Prostate gland (tissue), 2 donors: Measurements from ENCODE around the gene GPR68. TPM values are rescaled to one million over a fixed set of nuclear protein-coding genes. Genes with fewer than 3 reads are reported as not detected.

Experiments used
- DNase-seq: peaks from one replicate; pipeline ENCODE4 v3.0.0-alpha.2; 2019; ENCODE audit warnings: low spot score
- H3K27ac ChIP-seq, 2 donors: fragments of 200-600 bp; sonication (generic); 2 replicates each; pipeline ENCODE4 v1.5.1; 2017 to 2019
- H3K27me3 ChIP-seq: fragments of 200-600 bp; sonication (generic); replicated peaks from 2 replicates; pipeline ENCODE4 v1.5.1; 2019; ENCODE audit not compliant: insufficient read depth
- H3K36me3 ChIP-seq, 2 donors: fragments of 200-600 bp; sonication (generic); 1 replicate in 1 of 2; 2 replicates in 1 of 2; pipeline versions ENCODE4 v1.5.1 to v1.8.1; 2017 to 2019
- H3K4me1 ChIP-seq: fragments of 200-600 bp; sonication (generic); replicated peaks from 2 replicates; pipeline ENCODE4 v1.5.1; 2019
- H3K4me3 ChIP-seq, 2 donors: fragments of 200-600 bp; sonication (generic); 2 replicates each; pipeline ENCODE4 v1.5.1; 2017 to 2019
- H3K9me3 ChIP-seq: fragments of 200-600 bp; sonication (generic); 2 replicates; pipeline ENCODE4 v1.5.1; 2017
- POLR2A ChIP-seq: fragments of 450-650 bp; IDR thresholded peaks from one replicate; pipeline ENCODE4 v1.6.1; 2016; ENCODE audit warnings: antibody characterized with exemption, mild to moderate bottlenecking
- POLR2AphosphoS5 ChIP-seq: sonication (generic); formaldehyde crosslinking; IDR thresholded peaks from one replicate; pipeline ENCODE4 v1.6.1; 2017; ENCODE audit warnings: antibody characterized with exemption
- WGBS: methylation state at CpG from one replicate; pipeline ENCODE4 v1.1.5; 2018; 5-methylcytosine and 5-hydroxymethylcytosine counted together
- intact Hi-C: fragments of 100-400 bp; cut with DNase I; formaldehyde crosslinking; loops from one replicate; pipeline ENCODE4 v1.14.2; 2022
- total RNA-seq, 2 donors: library from RNA; depleted of rRNA; stranded (reverse); fragments of >200 nt; gene quantifications; one replicate each; pipeline ENCODE4 v1.1.0, GENCODE V29; 2016
- TF ChIP-seq, protein P1 (sequence below), 4 experiments: fragments of 200-600 bp in 2 of 4; fragments of 450-650 bp in 2 of 4; sonication (generic) in 2 of 4; IDR thresholded peaks; 1 replicate in 3 of 4; 2 replicates in 1 of 4; pipeline ENCODE4 v1.5.1; 2016 to 2019; ENCODE audit warnings: antibody characterized with exemption in 4 of 4, mild to moderate bottlenecking in 2 of 4, moderate library complexity in 2 of 4

The GPR68 gene
- total RNA-seq, 2 donors from 2014 or later: 0.87 to 3.0 TPM

DNA sequence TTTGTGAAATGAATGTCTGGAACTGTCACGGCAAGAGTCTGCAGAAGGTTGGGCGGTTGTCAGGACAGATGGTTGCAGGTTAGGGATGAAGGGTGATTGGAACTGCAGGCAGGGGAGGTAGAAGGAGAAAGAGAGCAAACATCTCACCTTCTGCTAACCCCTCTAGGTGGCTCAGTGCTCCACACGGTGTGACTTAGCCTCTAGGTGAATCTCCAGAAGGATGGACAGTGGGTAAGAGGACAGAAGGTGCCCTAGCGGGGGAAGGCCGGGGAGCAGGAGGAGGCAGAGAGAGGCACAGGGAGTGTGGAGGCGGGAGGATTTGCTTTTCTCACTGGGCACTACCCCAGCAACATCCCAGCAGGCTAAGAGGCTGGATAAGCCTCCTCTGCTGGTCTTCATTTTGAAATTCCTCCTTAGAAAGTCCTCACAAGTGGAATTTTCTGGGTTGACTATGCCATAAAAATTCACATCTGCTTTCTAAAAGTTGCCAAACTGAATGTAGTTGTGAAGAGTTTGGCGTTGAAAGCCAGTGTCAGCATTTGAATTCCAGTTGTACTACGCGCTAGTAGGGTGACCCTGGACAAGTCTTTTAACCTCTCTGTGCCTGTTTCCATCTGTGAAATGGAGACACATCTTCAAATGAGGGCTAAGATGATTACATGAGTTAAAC is 10.7 kb upstream of the GPR68 start:
- no peak overlapping the region for H3K27ac ChIP-seq
- no peak overlapping the region for H3K4me3 ChIP-seq
- intact Hi-C loops: no loop called here
- TF ChIP-seq POLR2AphosphoS5 (no peak), POLR2A (no peak)
- TF ChIP-seq, protein P1, sequence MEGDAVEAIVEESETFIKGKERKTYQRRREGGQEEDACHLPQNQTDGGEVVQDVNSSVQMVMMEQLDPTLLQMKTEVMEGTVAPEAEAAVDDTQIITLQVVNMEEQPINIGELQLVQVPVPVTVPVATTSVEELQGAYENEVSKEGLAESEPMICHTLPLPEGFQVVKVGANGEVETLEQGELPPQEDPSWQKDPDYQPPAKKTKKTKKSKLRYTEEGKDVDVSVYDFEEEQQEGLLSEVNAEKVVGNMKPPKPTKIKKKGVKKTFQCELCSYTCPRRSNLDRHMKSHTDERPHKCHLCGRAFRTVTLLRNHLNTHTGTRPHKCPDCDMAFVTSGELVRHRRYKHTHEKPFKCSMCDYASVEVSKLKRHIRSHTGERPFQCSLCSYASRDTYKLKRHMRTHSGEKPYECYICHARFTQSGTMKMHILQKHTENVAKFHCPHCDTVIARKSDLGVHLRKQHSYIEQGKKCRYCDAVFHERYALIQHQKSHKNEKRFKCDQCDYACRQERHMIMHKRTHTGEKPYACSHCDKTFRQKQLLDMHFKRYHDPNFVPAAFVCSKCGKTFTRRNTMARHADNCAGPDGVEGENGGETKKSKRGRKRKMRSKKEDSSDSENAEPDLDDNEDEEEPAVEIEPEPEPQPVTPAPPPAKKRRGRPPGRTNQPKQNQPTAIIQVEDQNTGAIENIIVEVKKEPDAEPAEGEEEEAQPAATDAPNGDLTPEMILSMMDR (IDR thresholded peaks at IDR 0.05): no peak
- 81% methylated on average over 9 of the region's 9 CpGs for WGBS
- H3K27me3 ChIP-seq: no peaks in the 10 kb centered on the region
- H3K9me3 ChIP-seq: no peaks in the 10 kb centered on the region
- no peaks in the 10 kb centered on the region for H3K36me3 ChIP-seq
- H3K4me1 ChIP-seq: no peaks in the 10 kb centered on the region
- no peak for DNase-seq

DNA sequence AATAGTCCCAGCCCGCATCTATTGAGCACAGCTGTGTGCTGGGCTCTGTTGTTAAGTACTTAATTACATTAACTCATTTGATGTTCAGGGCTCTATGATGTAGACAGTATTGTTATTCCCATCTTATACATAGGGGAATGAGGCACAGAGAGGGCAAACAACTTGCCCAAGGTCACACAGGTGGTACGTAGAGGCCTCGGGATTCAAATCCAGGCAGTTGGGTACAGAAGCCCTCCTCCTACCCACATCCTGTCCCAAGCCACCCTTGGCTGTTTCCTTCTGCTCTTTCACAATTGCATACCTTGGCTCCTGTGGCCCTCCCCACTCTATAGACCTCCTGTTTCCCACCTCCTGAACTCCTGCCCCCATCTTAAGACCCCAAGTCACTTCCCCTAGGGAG is 10.0 kb upstream of the GPR68 start:
- Histone ChIP-seq H3K4me1 (no peaks in the 10 kb centered on the region), H3K27ac (no peak overlapping the region), H3K4me3 (no peak overlapping the region), H3K36me3 (no peaks in the 10 kb centered on the region), H3K27me3 (no peaks in the 10 kb centered on the region), H3K9me3 (no peaks in the 10 kb centered on the region)
- no peak for DNase-seq
- WGBS: 93% methylated on average over 3 of the region's 3 CpGs
- TF ChIP-seq POLR2AphosphoS5 (no peak), POLR2A (no peak)
- intact Hi-C loops: no loop called here

DNA sequence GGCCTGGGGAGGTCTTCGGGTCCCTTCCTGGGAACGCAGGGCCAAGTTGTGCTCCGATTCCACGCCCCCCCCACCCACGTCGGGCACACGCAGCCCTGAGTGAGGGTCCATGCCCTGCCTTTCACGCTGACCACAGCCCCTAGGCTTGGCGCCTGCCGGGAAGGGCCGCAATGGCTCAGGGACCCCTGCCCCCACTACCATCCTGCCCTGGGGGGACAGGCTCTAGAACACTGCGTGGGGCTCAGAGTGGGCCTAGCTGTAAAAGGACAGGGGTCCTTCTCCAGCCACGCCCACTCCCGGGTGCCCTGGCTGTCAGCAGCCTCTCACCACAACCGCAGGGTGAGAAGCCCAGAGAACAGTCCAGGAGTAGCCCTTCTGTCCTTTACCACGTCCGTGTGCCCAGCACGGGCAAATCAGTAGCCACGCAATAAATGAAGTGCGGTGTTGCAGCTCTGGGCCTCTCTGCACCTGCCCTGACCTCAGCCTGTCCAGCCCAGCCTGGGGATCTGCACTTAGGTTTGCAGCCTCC is 9.4 kb upstream of the GPR68 start:
- peak overlapping the region; percentile 50 for H3K4me3 ChIP-seq
- intact Hi-C loops: no loop called here
- H3K27me3 ChIP-seq: no peaks in the 10 kb centered on the region
- no peaks in the 10 kb centered on the region for H3K4me1 ChIP-seq
- H3K36me3 ChIP-seq: no peaks in the 10 kb centered on the region
- TF ChIP-seq POLR2AphosphoS5 (no peak), POLR2A (no peak)
- TF ChIP-seq, protein P1 (IDR thresholded peaks at IDR 0.05): no peak
- H3K9me3 ChIP-seq: no peaks in the 10 kb centered on the region
- no peak for DNase-seq
- H3K27ac ChIP-seq: peak overlapping the region; percentile 51 to 63
- 76% methylated on average over 12 of the region's 20 CpGs for WGBS

GRCh38 chr14:91252871-91253794 is 8.6 kb upstream of the GPR68 start:
- Histone ChIP-seq H3K4me1 (no peaks in the 10 kb centered on the region), H3K36me3 (no peaks in the 10 kb centered on the region), H3K27me3 (no peaks in the 10 kb centered on the region), H3K27ac (peak overlapping the region; percentile 51 to 63), H3K4me3 (peak overlapping the region; percentile 50), H3K9me3 (no peaks in the 10 kb centered on the region)
- DNase-seq: peak; percentile 44
- WGBS: 5% methylated on average over 61 of the region's 95 CpGs
- intact Hi-C loops: no loop called here
- no peak for TF ChIP-seq POLR2A
- TF ChIP-seq POLR2AphosphoS5: no peak
- TF ChIP-seq, protein P1 (IDR thresholded peaks at IDR 0.05): no peak

- no peak for DNase-seq
- no peak overlapping the region for H3K27ac ChIP-seq
- 69% methylated on average over 5 of the region's 5 CpGs for WGBS
- intact Hi-C loops: no loop called here
- TF ChIP-seq POLR2A (no peak), POLR2AphosphoS5 (no peak)
- TF ChIP-seq, protein P1 (IDR thresholded peaks at IDR 0.05): no peak
- no peaks in the 10 kb centered on the region for H3K36me3 ChIP-seq
- H3K9me3 ChIP-seq: no peaks in the 10 kb centered on the region
- H3K27me3 ChIP-seq: no peaks in the 10 kb centered on the region
- no peaks in the 10 kb centered on the region for H3K4me1 ChIP-seq
- no peak overlapping the region for H3K4me3 ChIP-seq
Observed at GRCh38 chr14:91250912-91251311, 6.4 kb upstream of the GPR68 start.
